A549 (cell line): ENCODE measurements around the gene SLC8A1. TPM values are rescaled to one million over a fixed set of nuclear protein-coding genes. Genes with fewer than 3 reads are reported as not detected.
A peak's percentile ranks its signal among the peaks of the same experiment; 100 is the strongest.

Experiments used
- ATAC-seq, 2 experiments: fragments of 200-7000 bp in 1 of 2; fragments of >200 bp in 1 of 2; cut with Nextera tagmentation in 1 of 2; cut with Tn5 transposase in 1 of 2; 3 replicates each; pipeline versions ENCODE4 v1.8.0 to v1.9.1; 2018 to 2020; ENCODE audit warnings: mild to moderate bottlenecking in 1 of 2, moderate library complexity in 1 of 2
- CTCF ChIA-PET: fragments of 300-600 bp; sonication (Branson Sonifier 250); formaldehyde crosslinking; extraction: SDS; loops from one replicate; lab custom pipeline; 2021; ENCODE audit warnings: antibody characterized with exemption, inconsistent platforms; lab: Yijun Ruan, JAX
- POLR2A ChIA-PET: fragments of 350-600 bp; formaldehyde crosslinking; extraction: SDS; loops from one replicate; lab custom pipeline; 2021; ENCODE audit warnings: antibody characterized with exemption, inconsistent platforms; lab: Yijun Ruan, JAX
- DNase-seq, 2 experiments: peaks; one replicate each; pipeline versions ENCODE4 v3.0.0 to v3.0.0-alpha.2; 2011 to 2016; ENCODE audit warnings: low read depth in 1 of 2, low spot score in 1 of 2
- FAIRE-seq: peaks from 2 replicates; lab custom pipeline; 2011; peaks lifted over from hg19 to GRCh38; lab: Jason Lieb, UNC
- H3K27ac ChIP-seq, 2 experiments: fragments of >200 bp; sonication (Bioruptor Twin); formaldehyde crosslinking; 3 replicates each; pipeline ENCODE4 v1.5.1; 2016 to 2017
- H3K4me1 ChIP-seq: fragments of >200 bp; sonication (Bioruptor Twin); formaldehyde crosslinking; 3 replicates; pipeline ENCODE4 v1.6.1; 2016
- H3K4me2 ChIP-seq: fragments of >200 bp; sonication (Bioruptor Twin); formaldehyde crosslinking; 3 replicates; pipeline ENCODE4 v1.6.1; 2016
- H3K4me3 ChIP-seq: fragments of >200 bp; sonication (Bioruptor Twin); formaldehyde crosslinking; 3 replicates; pipeline ENCODE4 v1.5.1; 2016
- H3K9me3 ChIP-seq: fragments of >200 bp; sonication (Bioruptor Twin); formaldehyde crosslinking; 3 replicates; pipeline ENCODE4 v1.6.1; 2016
- ATOH8 ChIP-seq: fragments of 250-450 bp; sonication (Bioruptor Pico); IDR thresholded peaks from 2 replicates; pipeline ENCODE4 v1.5.0; 2020; ENCODE audit warnings: low read depth, mild to moderate bottlenecking, moderate library complexity
- BCL3 ChIP-seq: fragments of >200 bp; sonication (Bioruptor Twin); formaldehyde crosslinking; IDR thresholded peaks from 3 replicates; pipeline ENCODE4 v1.6.1; 2016
- CBX2 ChIP-seq: fragments of 200-600 bp; sonication (generic); IDR thresholded peaks from 2 replicates; pipeline ENCODE4 v1.6.1; 2016; ENCODE audit warnings: low read depth, mild to moderate bottlenecking, borderline replicate concordance
- CBX8 ChIP-seq: fragments of 200-600 bp; sonication (generic); IDR thresholded peaks from 2 replicates; pipeline ENCODE4 v1.6.1; 2016
- CEBPB ChIP-seq, 2 experiments: fragments of >200 bp in 1 of 2; sonication (Bioruptor Twin) in 1 of 2; formaldehyde crosslinking in 1 of 2; IDR thresholded peaks; 2 replicates each; pipeline ENCODE4 v1.6.1; 2012 to 2016
- CHD4 ChIP-seq: fragments of 200-600 bp; sonication (generic); IDR thresholded peaks from 2 replicates; pipeline ENCODE4 v1.6.1; 2016; ENCODE audit warnings: antibody characterized with exemption, mild to moderate bottlenecking, borderline replicate concordance
- CTCF ChIP-seq: fragments of >200 bp; sonication (Bioruptor Twin); formaldehyde crosslinking; IDR thresholded peaks from 3 replicates; pipeline ENCODE4 v1.5.1; 2016
- EHF ChIP-seq: fragments of 250-450 bp; sonication (Bioruptor Pico); IDR thresholded peaks from 2 replicates; pipeline ENCODE4 v1.5.0; 2020; ENCODE audit warnings: mild to moderate bottlenecking
- ELK1 ChIP-seq: fragments of 150-350 bp; IDR thresholded peaks from 2 replicates; pipeline ENCODE4 v1.6.1; 2014; ENCODE audit warnings: low read depth, mild to moderate bottlenecking, low read length
- EP300 ChIP-seq, 2 experiments: fragments of >200 bp; sonication (Bioruptor Twin); formaldehyde crosslinking; IDR thresholded peaks; 2 replicates in 1 of 2; 3 replicates in 1 of 2; pipeline ENCODE4 v1.6.1; 2016 to 2017
- ESRRA ChIP-seq: fragments of 150-350 bp; IDR thresholded peaks from 2 replicates; pipeline ENCODE4 v1.6.1; 2014; ENCODE audit warnings: mild to moderate bottlenecking, low read length, borderline replicate concordance
- GATA3 ChIP-seq: IDR thresholded peaks from 2 replicates; pipeline ENCODE4 v1.6.1; 2012; ENCODE audit warnings: borderline replicate concordance
- HEYL ChIP-seq: fragments of 250-450 bp; sonication (Bioruptor Pico); IDR thresholded peaks from 2 replicates; pipeline ENCODE4 v1.8.0; 2021; ENCODE audit warnings: mild to moderate bottlenecking, moderate library complexity
- HMGXB4 ChIP-seq: fragments of 250-450 bp; sonication (Bioruptor Pico); IDR thresholded peaks from 2 replicates; pipeline ENCODE4 v1.5.0; 2021; ENCODE audit warnings: mild to moderate bottlenecking, moderate library complexity, borderline replicate concordance
- HOXA7 ChIP-seq: fragments of 250-450 bp; sonication (Bioruptor Pico); IDR thresholded peaks from 2 replicates; pipeline ENCODE4 v1.5.0; 2020; ENCODE audit warnings: mild to moderate bottlenecking, moderate library complexity
- HOXB13 ChIP-seq: fragments of 250-450 bp; sonication (Bioruptor Pico); IDR thresholded peaks from 2 replicates; pipeline ENCODE4 v1.5.0; 2020; ENCODE audit warnings: low read depth, mild to moderate bottlenecking, moderate library complexity
- JUNB ChIP-seq: fragments of >200 bp; sonication (Bioruptor Twin); formaldehyde crosslinking; IDR thresholded peaks from 2 replicates; pipeline ENCODE4 v1.6.1; 2016
- MAFK ChIP-seq: fragments of 450-650 bp; IDR thresholded peaks from 2 replicates; pipeline ENCODE4 v1.6.1; 2014; ENCODE audit not compliant: partially characterized antibody
- NFE2L2 ChIP-seq: fragments of 150-350 bp; conservative IDR thresholded peaks from 2 replicates; pipeline ENCODE4 v1.6.1; 2014; ENCODE audit warnings: low read length
- NR3C1 ChIP-seq: fragments of >200 bp; sonication (Bioruptor Twin); formaldehyde crosslinking; IDR thresholded peaks from 3 replicates; pipeline ENCODE4 v1.6.1; 2017
- POLR2AphosphoS2 ChIP-seq: conservative IDR thresholded peaks from 2 replicates; pipeline ENCODE4 v1.6.1; 2012; ENCODE audit warnings: low read length, improper control_type of control experiment, inconsistent platforms
- RAD21 ChIP-seq, 2 experiments: fragments of >200 bp in 1 of 2; sonication (Bioruptor Twin) in 1 of 2; formaldehyde crosslinking in 1 of 2; IDR thresholded peaks in 1 of 2; conservative IDR thresholded peaks in 1 of 2; 2 replicates in 1 of 2; 3 replicates in 1 of 2; pipeline ENCODE4 v1.6.1; 2012 to 2018; ENCODE audit warnings: inconsistent platforms in 1 of 2
- RCOR1 ChIP-seq: fragments of 150-350 bp; IDR thresholded peaks from 2 replicates; pipeline ENCODE4 v1.6.1; 2014; ENCODE audit warnings: antibody characterized with exemption, low read length, low read depth
- REST ChIP-seq: fragments of 200-600 bp; sonication (generic); IDR thresholded peaks from 2 replicates; pipeline ENCODE4 v1.6.1; 2016; ENCODE audit warnings: antibody characterized with exemption, mild to moderate bottlenecking, moderate library complexity
- SREBF2 ChIP-seq: fragments of 450-650 bp; IDR thresholded peaks from 2 replicates; pipeline ENCODE4 v1.6.1; 2014; ENCODE audit warnings: mild to moderate bottlenecking, moderate library complexity
- TP53 ChIP-seq: fragments of 250-450 bp; sonication (Bioruptor Pico); IDR thresholded peaks from 2 replicates; pipeline ENCODE4 v1.5.0; 2021; ENCODE audit warnings: mild to moderate bottlenecking, moderate library complexity
- ZC3H11A ChIP-seq: fragments of 450-650 bp; IDR thresholded peaks from 2 replicates; pipeline ENCODE4 v1.6.1; 2014; ENCODE audit warnings: antibody characterized with exemption, mild to moderate bottlenecking
- ZNF302 ChIP-seq: fragments of 250-450 bp; sonication (Bioruptor Pico); IDR thresholded peaks from 2 replicates; pipeline ENCODE4 v1.9.0; 2021; ENCODE audit warnings: inconsistent platforms, mild to moderate bottlenecking, moderate library complexity
- ZSCAN20 ChIP-seq: fragments of 250-450 bp; sonication (Bioruptor Pico); IDR thresholded peaks from 2 replicates; pipeline ENCODE4 v1.8.0; 2022; ENCODE audit warnings: mild to moderate bottlenecking, moderate library complexity
- WGBS: methylation state at CpG from one replicate; pipeline ENCODE4 v1.1.6; 2017; ENCODE audit errors: missing lambda C conversion rate; 5-methylcytosine and 5-hydroxymethylcytosine counted together
- polyA plus RNA-seq, 4 experiments: library from polyadenylated mRNA; depleted of rRNA in 3 of 4; stranded (reverse); fragments of >200 nt; fragmentation: RNase III in 1 of 4; extraction: RNeasy Plus Mini Kit Qiagen cat#74134 plus additional on column Dnase treatment in 1 of 4; gene quantifications; 2 replicates in 3 of 4; 3 replicates in 1 of 4; pipeline ENCODE4 v1.2.3, GENCODE V29; 2011 to 2017

SLC8A1 gene
- polyA plus RNA-seq, 2 of the 4 experiments (the other 2 are of a cell fraction) = 0.28 to 0.92 TPM

- no peak overlapping the region for H3K4me3 ChIP-seq
- TF ChIP-seq TP53 (CRISPR knock-in tag) (no peak), ELK1 (no peak), ZSCAN20 (CRISPR knock-in tag) (no peak), EP300 (IDR thresholded peaks at IDR 0.05) (peak; percentile 37 to 71; a peak in 2 of 5 replicates), GATA3 (peak; percentile 85; the same call in 1 of the 2 replicates), ZC3H11A (no peak), RCOR1 (no peak), SREBF2 (no peak), CTCF (no peak), BCL3 (no peak), HOXA7 (no peak), CBX8 (no peak), ZNF302 (CRISPR knock-in tag) (no peak), ESRRA (no peak), CHD4 (no peak), CBX2 (no peak), HMGXB4 (CRISPR knock-in tag) (no peak), ATOH8 (CRISPR knock-in tag) (no peak), RAD21 (conservative IDR thresholded peaks at IDR 0.05 in 1 of 2, IDR thresholded peaks at IDR 0.05 in 1 of 2) (peak in 1 of 2 experiments; percentile 14; a peak in 1 of 5 replicates), NR3C1 (no peak), CEBPB (IDR thresholded peaks at IDR 0.05) (no peak), EHF (CRISPR knock-in tag) (no peak), HOXB13 (CRISPR knock-in tag) (peak; percentile 75; the same call in 1 of the 2 replicates), REST (no peak), HEYL (CRISPR knock-in tag) (no peak), POLR2AphosphoS2 (no peak), JUNB (peak; percentile 94), MAFK (peak; percentile 58), NFE2L2 (no peak)
These were observed 17.1 kb downstream of the SLC8A1 start for GRCh38 chr2:40434731-40435271.

More at GRCh38 chr2:40434731-40435271, 17.1 kb downstream of the SLC8A1 start:
- H3K4me1 ChIP-seq = peaks cover 34% of the 10 kb centered on the region
- peak overlapping the region; percentile 65 to 83 for H3K27ac ChIP-seq
- H3K9me3 ChIP-seq = no peaks in the 10 kb centered on the region
- peak; percentile 99 for FAIRE-seq
- peak; percentile 97 to 99 for ATAC-seq
- CTCF ChIA-PET = interaction anchor here (0.6 to 0.8 kb wide), 3 partner anchors 16 to 120 kb away, joined by 3 to 5 read pairs (median 3); no protein-coding TSS in a partner anchor
- POLR2A ChIA-PET = interaction anchor here (1.2 kb wide), 1 partner anchor 15 kb away, joined by 4 read pairs; no protein-coding TSS in a partner anchor
- WGBS = 13% methylated on average over 3 of the region's 3 CpGs
- peak; percentile 63 to 91 for DNase-seq
- peak overlapping the region; percentile 65 for H3K4me2 ChIP-seq
